ENCODE data around the gene GPHA2. TPM values are rescaled to one million over a fixed set of nuclear protein-coding genes. Genes with fewer than 3 reads are reported as not detected.

GPHA2 gene
- polyA plus RNA-seq, 1 of the 3 experiments (the other 2 are of a cell fraction), result not detected

GRCh38 chr11:64892838-64893193, 42.9 kb downstream of the GPHA2 start (continued):
- TF ChIP-seq PBX3 (IDR thresholded peaks at IDR 0.05), result no peak
- no peak for TF ChIP-seq ZBTB33 (IDR thresholded peaks at IDR 0.05; ENCODE audit: borderline replicate concordance, low read depth)
- TF ChIP-seq IRF3 (IDR thresholded peaks at IDR 0.05; ENCODE audit: low read depth, low read length), result no peak
- TF ChIP-seq RFX5 (IDR thresholded peaks at IDR 0.05; ENCODE audit: low read length), result no peak

GRCh38 chr11:64892411-64892831, 43.3 kb downstream of the GPHA2 start:
- CTCF ChIA-PET, result interaction anchor here (0.7 to 26.7 kb wide), 8 partner anchors 15 to 122 kb away, joined by 3 to 530 read pairs (median 4); partner anchors contain the start of genes ARL2, CDC42BPG and PPP2R5B
- Histone ChIP-seq H3K9me2 (no peaks in the 10 kb centered on the region), H2AFZ (ENCODE audit: low read depth) (no peak overlapping the region), H3K4me1 (ENCODE audit: control insufficient read depth in 1 of 2, insufficient read depth in 2 of 2, low read depth in 1 of 2, low read length in 1 of 2) (peaks cover 0 to 15% of the 10 kb centered on the region in 2 experiments; a peak in 1 of 4 replicates), H3K9me3 (no peaks in the 10 kb centered on the region), H3K9ac (no peak overlapping the region), H3K27me3 (ENCODE audit: insufficient read depth) (no peaks in the 10 kb centered on the region), H4K20me1 (ENCODE audit: insufficient read depth) (no peaks in the 10 kb centered on the region), H3F3A (replicated peaks; ENCODE audit: insufficient read depth) (no peaks in the 10 kb centered on the region), H3K4me2 (no peak overlapping the region), H3K4me3 (ENCODE audit: low read depth in 2 of 2, low read length in 1 of 2) (no peak overlapping the region), H3K36me3 (replicated peaks in 1 of 2; ENCODE audit: control insufficient read depth in 1 of 2, insufficient read depth in 2 of 2, low read length in 1 of 2) (peaks cover 0 to 2% of the 10 kb centered on the region in 2 experiments), H3K79me2 (ENCODE audit: insufficient read depth) (no peaks in the 10 kb centered on the region), H3K27ac (ENCODE audit: low read depth in 2 of 2, low read length in 1 of 2) (no peak overlapping the region)
- no peak for DNase-seq
- POLR2A ChIA-PET, result interaction anchor here (0.6 to 0.7 kb wide), 2 partner anchors 10 to 28 kb away, joined by 3 to 4 read pairs; no protein-coding TSS in a partner anchor
- 87% methylated on average over 10 of the region's 11 CpGs for WGBS (ENCODE audit: low lambda C conversion rate)
- TF ChIP-seq FOSL2 (IDR thresholded peaks at IDR 0.05; ENCODE audit: borderline replicate concordance, low read depth), result no peak
- TF ChIP-seq ZBTB33 (IDR thresholded peaks at IDR 0.05; ENCODE audit: borderline replicate concordance, low read depth), result no peak
- TF ChIP-seq CHD2 (IDR thresholded peaks at IDR 0.05; ENCODE audit: low read length, partially characterized antibody), result no peak
- no peak for TF ChIP-seq SMC3 (IDR thresholded peaks at IDR 0.05; ENCODE audit: low read depth, low read length)
- no peak for TF ChIP-seq SIN3A (IDR thresholded peaks at IDR 0.05; ENCODE audit: borderline replicate concordance, low read depth, low read length)
- no peak for TF ChIP-seq RFX5 (IDR thresholded peaks at IDR 0.05; ENCODE audit: low read length)
- no peak for TF ChIP-seq MXI1 (IDR thresholded peaks at IDR 0.05; ENCODE audit: low read depth, low read length)
- TF ChIP-seq RAD21 (IDR thresholded peaks at IDR 0.05; ENCODE audit: low read length), result no peak
- no peak for TF ChIP-seq EZH2phosphoT487 (IDR thresholded peaks at IDR 0.05; ENCODE audit: borderline replicate concordance, low read depth)
- TF ChIP-seq, protein P1, sequence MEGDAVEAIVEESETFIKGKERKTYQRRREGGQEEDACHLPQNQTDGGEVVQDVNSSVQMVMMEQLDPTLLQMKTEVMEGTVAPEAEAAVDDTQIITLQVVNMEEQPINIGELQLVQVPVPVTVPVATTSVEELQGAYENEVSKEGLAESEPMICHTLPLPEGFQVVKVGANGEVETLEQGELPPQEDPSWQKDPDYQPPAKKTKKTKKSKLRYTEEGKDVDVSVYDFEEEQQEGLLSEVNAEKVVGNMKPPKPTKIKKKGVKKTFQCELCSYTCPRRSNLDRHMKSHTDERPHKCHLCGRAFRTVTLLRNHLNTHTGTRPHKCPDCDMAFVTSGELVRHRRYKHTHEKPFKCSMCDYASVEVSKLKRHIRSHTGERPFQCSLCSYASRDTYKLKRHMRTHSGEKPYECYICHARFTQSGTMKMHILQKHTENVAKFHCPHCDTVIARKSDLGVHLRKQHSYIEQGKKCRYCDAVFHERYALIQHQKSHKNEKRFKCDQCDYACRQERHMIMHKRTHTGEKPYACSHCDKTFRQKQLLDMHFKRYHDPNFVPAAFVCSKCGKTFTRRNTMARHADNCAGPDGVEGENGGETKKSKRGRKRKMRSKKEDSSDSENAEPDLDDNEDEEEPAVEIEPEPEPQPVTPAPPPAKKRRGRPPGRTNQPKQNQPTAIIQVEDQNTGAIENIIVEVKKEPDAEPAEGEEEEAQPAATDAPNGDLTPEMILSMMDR (IDR thresholded peaks at IDR 0.05), result no peak
- TF ChIP-seq RCOR1 (IDR thresholded peaks at IDR 0.05; ENCODE audit: low read length), result no peak
- TF ChIP-seq TAF1 (IDR thresholded peaks at IDR 0.05; ENCODE audit: borderline replicate concordance, low read depth, low read length), result no peak
- no peak for TF ChIP-seq RXRA (IDR thresholded peaks at IDR 0.05; ENCODE audit: borderline replicate concordance, low read depth)
- TF ChIP-seq, protein P2, sequence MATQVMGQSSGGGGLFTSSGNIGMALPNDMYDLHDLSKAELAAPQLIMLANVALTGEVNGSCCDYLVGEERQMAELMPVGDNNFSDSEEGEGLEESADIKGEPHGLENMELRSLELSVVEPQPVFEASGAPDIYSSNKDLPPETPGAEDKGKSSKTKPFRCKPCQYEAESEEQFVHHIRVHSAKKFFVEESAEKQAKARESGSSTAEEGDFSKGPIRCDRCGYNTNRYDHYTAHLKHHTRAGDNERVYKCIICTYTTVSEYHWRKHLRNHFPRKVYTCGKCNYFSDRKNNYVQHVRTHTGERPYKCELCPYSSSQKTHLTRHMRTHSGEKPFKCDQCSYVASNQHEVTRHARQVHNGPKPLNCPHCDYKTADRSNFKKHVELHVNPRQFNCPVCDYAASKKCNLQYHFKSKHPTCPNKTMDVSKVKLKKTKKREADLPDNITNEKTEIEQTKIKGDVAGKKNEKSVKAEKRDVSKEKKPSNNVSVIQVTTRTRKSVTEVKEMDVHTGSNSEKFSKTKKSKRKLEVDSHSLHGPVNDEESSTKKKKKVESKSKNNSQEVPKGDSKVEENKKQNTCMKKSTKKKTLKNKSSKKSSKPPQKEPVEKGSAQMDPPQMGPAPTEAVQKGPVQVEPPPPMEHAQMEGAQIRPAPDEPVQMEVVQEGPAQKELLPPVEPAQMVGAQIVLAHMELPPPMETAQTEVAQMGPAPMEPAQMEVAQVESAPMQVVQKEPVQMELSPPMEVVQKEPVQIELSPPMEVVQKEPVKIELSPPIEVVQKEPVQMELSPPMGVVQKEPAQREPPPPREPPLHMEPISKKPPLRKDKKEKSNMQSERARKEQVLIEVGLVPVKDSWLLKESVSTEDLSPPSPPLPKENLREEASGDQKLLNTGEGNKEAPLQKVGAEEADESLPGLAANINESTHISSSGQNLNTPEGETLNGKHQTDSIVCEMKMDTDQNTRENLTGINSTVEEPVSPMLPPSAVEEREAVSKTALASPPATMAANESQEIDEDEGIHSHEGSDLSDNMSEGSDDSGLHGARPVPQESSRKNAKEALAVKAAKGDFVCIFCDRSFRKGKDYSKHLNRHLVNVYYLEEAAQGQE (IDR thresholded peaks at IDR 0.05; ENCODE audit: low read depth, low read length), result no peak
